Measurements from ENCODE around the gene C20orf96. TPM values are rescaled to one million over a fixed set of nuclear protein-coding genes. Genes with fewer than 3 reads are reported as not detected.
"Not testable (repeated sequence)": the region's sequence is repeated elsewhere in the genome, so short reads cannot be mapped to it uniquely, and the experiment has no call there.

C20orf96 gene
- total RNA-seq, result 10 to 100 TPM in 6 of 7 donors, 1 to 10 TPM in 1; 6.6 to 17.5 (median 11.7) TPM
- 10 to 100 TPM; 11.7 to 14.7 TPM for polyA plus RNA-seq
- long read RNA-seq, donor 1, transcript C20orf96-202 (9 exons, 1,420 nt), result major isoform, 6 of 26 reads
- long read RNA-seq, donor 1, partial matches to known transcripts, result 11 of 26 reads
- long read RNA-seq, donor 1, other reads (novel, unspliced or antisense), result 7 of 26 reads
- long read RNA-seq, donor 2, partial matches to known transcripts, result 0 of 1 reads
- long read RNA-seq, donor 2, other reads (novel, unspliced or antisense), result 0 of 1 reads
- long read RNA-seq, donor 3, partial matches to known transcripts, result 4 of 11 reads
- long read RNA-seq, donor 3, other reads (novel, unspliced or antisense), result 7 of 11 reads

- peak; percentile 91 to 94 (median 92) for DNase-seq
- intact Hi-C loops (cut with DNase I), result no loop called here
- WGBS, 3 donors, result 0 to 1% (median 0%) methylated on average over 43 of the region's 43 CpGs
These were observed at the start of gene C20orf96 for GRCh38 chr20:290084-290831. TSS of gene C20orf96 (minus strand) at chr20:290750. CDS start at chr20:290610, 140 bp downstream.

GRCh38 chr20:336040-336439 lies 45.5 kb upstream of the C20orf96 start:
- not testable (repeated sequence) for DNase-seq; H3K4me1 ChIP-seq (ENCODE audit: insufficient read depth); H3K27me3 ChIP-seq; H3K27ac ChIP-seq; H3K4me3 ChIP-seq; H3K9me3 ChIP-seq; H3K36me3 ChIP-seq
- WGBS, 3 donors, result 82 to 97% (median 95%) methylated on average over 1 of the region's 1 CpG
- intact Hi-C loops (cut with DNase I), result loop anchor here in 2 of 4 donors (10.0 kb wide), 2 partner anchors 51 to 71 kb away; no protein-coding TSS in a partner anchor

More at GRCh38 chr20:290084-290831, at the start of gene C20orf96:
- H3K4me1 ChIP-seq (ENCODE audit: insufficient read depth), result no peaks in the 10 kb centered on the region
- no peaks in the 10 kb centered on the region for H3K36me3 ChIP-seq
- no peaks in the 10 kb centered on the region for H3K9me3 ChIP-seq
- H3K27me3 ChIP-seq, result no peaks in the 10 kb centered on the region
- TF ChIP-seq EP300 (IDR thresholded peaks at IDR 0.05), result no peak
- TF ChIP-seq POLR2A (IDR thresholded peaks at IDR 0.05), result no peak
- peak; percentile 22 to 48 (median 44) for TF ChIP-seq CTCF (IDR thresholded peaks at IDR 0.05)
- H3K4me3 ChIP-seq, result peak within 1 kb of the TSS; percentile 66
- H3K27ac ChIP-seq, result peak within 1 kb of the TSS in 1 of 2 donors; percentile 51

- Histone ChIP-seq H3K4me3 (no peak overlapping the region), H3K27ac (no peak overlapping the region), H3K36me3 (no peaks in the 10 kb centered on the region), H3K27me3 (no peaks in the 10 kb centered on the region), H3K9me3 (no peaks in the 10 kb centered on the region), H3K4me1 (ENCODE audit: insufficient read depth) (no peaks in the 10 kb centered on the region)
- 89 to 95% (median 94%) methylated on average over 8 of the region's 8 CpGs for WGBS, 3 donors
- intact Hi-C loops (cut with DNase I), result loop anchor here in 2 of 4 donors (10.0 kb wide), 2 partner anchors 50 to 70 kb away; no protein-coding TSS in a partner anchor
- no peak for DNase-seq
- TF ChIP-seq POLR2A (IDR thresholded peaks at IDR 0.05) (no peak), EP300 (IDR thresholded peaks at IDR 0.05) (no peak), CTCF (IDR thresholded peaks at IDR 0.05) (no peak)
These were observed 44.0 kb upstream of the C20orf96 start for GRCh38 chr20:334578-334977.

GRCh38 chr20:330233-331149 lies 39.9 kb upstream of the C20orf96 start:
- intact Hi-C loops (cut with DNase I), result loop anchor here in 2 of 4 donors (10.0 kb wide), 2 partner anchors 46 to 66 kb away; no protein-coding TSS in a partner anchor
- 45 to 47% (median 45%) methylated on average over 16 of the region's 16 CpGs for WGBS, 3 donors
- TF ChIP-seq EP300 (IDR thresholded peaks at IDR 0.05), result no peak
- TF ChIP-seq CTCF (IDR thresholded peaks at IDR 0.05), result peak; percentile 60 to 82 (median 66)
- no peak overlapping the region for H3K27ac ChIP-seq
- no peaks in the 10 kb centered on the region for H3K9me3 ChIP-seq
- H3K36me3 ChIP-seq, result no peaks in the 10 kb centered on the region
- no peak overlapping the region for H3K4me3 ChIP-seq
- no peaks in the 10 kb centered on the region for H3K27me3 ChIP-seq
- DNase-seq, result peak; percentile 53 to 71 (median 56)
- H3K4me1 ChIP-seq (ENCODE audit: insufficient read depth), result peaks cover 5% of the 10 kb centered on the region

All from ovary (tissue), 10 donors.